Measurements from ENCODE around the gene RNF123.

DNA sequence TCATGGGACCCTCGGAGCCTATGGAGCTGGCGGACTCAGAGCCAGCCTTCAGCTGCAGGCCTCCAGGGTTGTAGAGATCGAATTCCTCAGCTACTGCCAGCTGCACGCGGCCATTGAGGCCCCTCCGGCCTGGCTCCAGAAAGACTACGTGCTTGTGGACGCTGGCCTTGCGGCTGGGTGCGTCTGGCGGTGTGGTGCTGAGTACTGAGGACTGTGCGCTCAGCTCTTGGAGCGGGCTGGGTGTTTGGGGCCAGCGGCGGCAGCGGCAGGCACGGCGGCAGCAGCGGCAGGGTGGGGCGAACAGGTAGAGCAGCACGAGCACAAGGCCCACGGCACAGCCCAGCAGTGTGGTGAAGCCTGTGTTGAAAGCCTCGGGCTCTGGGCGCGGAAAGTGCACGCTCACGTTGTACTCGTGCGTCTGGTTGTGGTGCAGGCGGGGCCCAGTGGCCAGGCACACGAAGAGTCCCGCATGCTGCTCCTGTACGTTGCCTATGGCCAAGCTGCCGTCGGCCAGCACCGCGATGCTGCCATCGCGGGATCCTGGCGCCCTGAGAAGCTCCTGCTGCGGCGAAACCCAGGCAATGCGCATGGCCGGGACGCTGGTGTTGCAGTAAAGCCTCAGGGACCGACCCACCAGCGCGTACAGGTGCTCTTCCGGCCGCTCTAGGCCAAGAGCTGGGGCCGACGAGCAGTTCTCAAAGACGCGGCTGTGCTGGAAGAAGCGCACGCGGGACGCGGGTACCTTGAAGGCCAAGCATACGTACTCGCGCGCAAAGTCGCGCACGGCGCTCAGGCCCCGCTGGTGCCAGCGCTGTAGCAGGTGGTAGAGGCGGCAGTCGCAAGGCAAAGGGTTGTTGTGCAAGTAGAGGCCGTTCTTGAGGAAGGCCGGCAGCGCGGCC is 28.9 kb downstream of the RNF123 start:
- TF ChIP-seq CTCF (IDR thresholded peaks at IDR 0.05; ENCODE audit: low read depth, low read length) = no peak
- no peak for TF ChIP-seq MYC (IDR thresholded peaks at IDR 0.05; ENCODE audit: low read depth, low read length)

Data from NB4 (cell line).